Lower leg skin (tissue), 3 donors: ENCODE results near the gene MAP3K20.

Experiments used
- CTCF ChIP-seq, 3 donors: fragments of 450-650 bp; IDR thresholded peaks; one replicate each; pipeline ENCODE4 v1.5.1; 2016; ENCODE audit warnings: antibody characterized with exemption in 3 of 3, mild to moderate bottlenecking in 3 of 3, moderate library complexity in 2 of 3
- POLR2A ChIP-seq, 2 donors: fragments of 450-650 bp; IDR thresholded peaks; one replicate each; pipeline ENCODE4 v1.6.1; 2016 to 2017; ENCODE audit warnings: antibody characterized with exemption in 2 of 2, mild to moderate bottlenecking in 1 of 2, moderate library complexity in 1 of 2

- TF ChIP-seq CTCF (IDR thresholded peaks at IDR 0.05) (no peak), POLR2A (IDR thresholded peaks at IDR 0.05) (no peak)
Measured at GRCh38 chr2:173086518-173087213, 11.0 kb downstream of the MAP3K20 start.
